HG03432 (cell line): ENCODE data around the gene IKBIP.
"Not testable (repeated sequence)": the region's sequence is repeated elsewhere in the genome, so short reads cannot be mapped to it uniquely, and the experiment has no call there.

Experiments used
- ATAC-seq: cut with Tn5 transposase; IDR thresholded peaks from one replicate; pipeline ENCODE4 v1.9.1; 2021; ENCODE audit warnings: mild to moderate bottlenecking, moderate library complexity; ENCODE audit not compliant: unreplicated experiment

Gene IKBIP

GRCh38 chr12:98644712-98645571 lies at the start of gene IKBIP, which contains the start of gene APAF1:
IKBIP (minus strand) TSS chr12:98644788; CDS start chr12:98644701, 87 bp downstream.
APAF1 (plus strand) TSS chr12:98645290; CDS start chr12:98648360, 3,070 bp downstream.
- ATAC-seq: peak; percentile 90

- ATAC-seq: no peak
These were observed 46.8 kb upstream of the IKBIP start for GRCh38 chr12:98691351-98691750.

GRCh38 chr12:98686603-98687002 lies 42.0 kb upstream of the IKBIP start:
- ATAC-seq: no peak

GRCh38 chr12:98684199-98684598 lies 39.6 kb upstream of the IKBIP start:
- ATAC-seq: no peak

- ATAC-seq: no peak
These were observed 35.0 kb upstream of the IKBIP start for GRCh38 chr12:98679611-98680005.

GRCh38 chr12:98678946-98679610 lies 34.5 kb upstream of the IKBIP start:
- no peak for ATAC-seq

GRCh38 chr12:98678236-98678945 lies 33.8 kb upstream of the IKBIP start:
- ATAC-seq: no peak

GRCh38 chr12:98674841-98675240 lies 30.3 kb upstream of the IKBIP start:
- no peak for ATAC-seq

GRCh38 chr12:98671459-98671858 lies 26.9 kb upstream of the IKBIP start:
- ATAC-seq: no peak

- ATAC-seq: no peak
These were observed 25.2 kb upstream of the IKBIP start for GRCh38 chr12:98669751-98670150.

GRCh38 chr12:98660521-98660920 lies 15.9 kb upstream of the IKBIP start:
- ATAC-seq: no peak

- ATAC-seq: peak; percentile 60
These were observed 11.9 kb upstream of the IKBIP start for GRCh38 chr12:98656289-98657101.

- peak; percentile 54 for ATAC-seq
These were observed 9.4 kb upstream of the IKBIP start for GRCh38 chr12:98653866-98654493.

- ATAC-seq: no peak
These were observed 6.7 kb upstream of the IKBIP start for GRCh38 chr12:98651328-98651727.

GRCh38 chr12:98646294-98647090 lies 1.9 kb upstream of the IKBIP start:
- no peak for ATAC-seq

- ATAC-seq: peak; percentile 2
These were observed 1.0 kb upstream of the IKBIP start for GRCh38 chr12:98645572-98646067.

- peak; percentile 24 for ATAC-seq
These were observed 216 bp downstream of the IKBIP start for GRCh38 chr12:98644433-98644711.

GRCh38 chr12:98642801-98643200 lies 1.8 kb downstream of the IKBIP start:
- not testable (repeated sequence) for ATAC-seq

GRCh38 chr12:98639491-98639890 lies 5.1 kb downstream of the IKBIP start:
- ATAC-seq: no peak
